22Rv1 (cell line): Measurements from ENCODE around the gene KCTD12.

Experiments used
- H3K27ac ChIP-seq: fragments of 450-650 bp; 2 replicates; pipeline ENCODE4 v1.5.1; 2017
- CTCF ChIP-seq: fragments of 450-650 bp; IDR thresholded peaks from 2 replicates; pipeline ENCODE4 v1.5.1; 2017; ENCODE audit warnings: mild to moderate bottlenecking
- ZFX ChIP-seq: fragments of 450-650 bp; IDR thresholded peaks from 2 replicates; pipeline ENCODE4 v1.6.1; 2017; ENCODE audit warnings: antibody characterized with exemption, borderline replicate concordance

The KCTD12 gene

GRCh38 chr13:76886292-76887075 lies at the start of gene KCTD12:
TSS of gene KCTD12 (minus strand) at chr13:76886405. CDS start at chr13:76886148, 257 bp downstream.
- TF ChIP-seq ZFX (no peak), CTCF (peak; percentile 50)
- peak within 1 kb of the TSS; percentile 40; the same call in 1 of the 2 replicates for H3K27ac ChIP-seq

GRCh38 chr13:76934671-76935070 lies 48.5 kb upstream of the KCTD12 start:
- H3K27ac ChIP-seq = no peak overlapping the region

GRCh38 chr13:76932076-76932475 lies 45.9 kb upstream of the KCTD12 start:
- no peak for TF ChIP-seq ZFX
- no peak for TF ChIP-seq CTCF
- no peak overlapping the region for H3K27ac ChIP-seq

More at GRCh38 chr13:76934671-76935070, 48.5 kb upstream of the KCTD12 start:
- TF ChIP-seq ZFX (no peak), CTCF (no peak)

GRCh38 chr13:76929851-76930374 lies 43.7 kb upstream of the KCTD12 start:
- no peak for TF ChIP-seq ZFX
- no peak for TF ChIP-seq CTCF
- H3K27ac ChIP-seq = no peak overlapping the region

GRCh38 chr13:76929320-76929719 lies 43.1 kb upstream of the KCTD12 start:
- TF ChIP-seq CTCF (no peak), ZFX (no peak)
- H3K27ac ChIP-seq = no peak overlapping the region

GRCh38 chr13:76928456-76928855 lies 42.3 kb upstream of the KCTD12 start:
- no peak for TF ChIP-seq CTCF
- TF ChIP-seq ZFX = no peak

GRCh38 chr13:76927955-76928354 lies 41.8 kb upstream of the KCTD12 start:
- no peak for TF ChIP-seq ZFX
- no peak for TF ChIP-seq CTCF
- H3K27ac ChIP-seq = no peak overlapping the region

More at GRCh38 chr13:76928456-76928855, 42.3 kb upstream of the KCTD12 start:
- H3K27ac ChIP-seq = no peak overlapping the region
